Caco-2 (cell line): ENCODE measurements around the gene ARPP21. TPM values are rescaled to one million over a fixed set of nuclear protein-coding genes. Genes with fewer than 3 reads are reported as not detected.

Experiments used
- BruUV-seq: library from RNA; stranded (reverse); fragments of 400-500 nt; replicated peaks from 2 replicates; lab custom pipeline; 2021; lab: Mats Ljungman, UMichigan
- CTCF ChIA-PET: fragments of 300-600 bp; sonication (Branson Sonifier 250); formaldehyde crosslinking; loops from one replicate; lab custom pipeline; 2022; ENCODE audit warnings: antibody characterized with exemption; lab: Charles Lee
- POLR2A ChIA-PET: fragments of 300-600 bp; sonication (Branson Sonifier 250); formaldehyde crosslinking; loops from one replicate; lab custom pipeline; 2022; ENCODE audit warnings: antibody characterized with exemption; lab: Charles Lee
- DNase-seq, 2 experiments: peaks; one replicate each; pipeline versions ENCODE4 v3.0.0 to v3.0.0-alpha.2; 2020 to 2022
- H3K27me3 ChIP-seq: replicated peaks from 2 replicates; pipeline ENCODE4 v1.6.0; 2011; ENCODE audit warnings: low read length; ENCODE audit not compliant: control insufficient read depth, insufficient read depth
- H3K36me3 ChIP-seq: 2 replicates; pipeline ENCODE4 v1.5.1; 2011; ENCODE audit warnings: low read length; ENCODE audit not compliant: control insufficient read depth, insufficient read depth
- H3K4me1 ChIP-seq: fragments of 250-450 bp; sonication (Bioruptor Pico); 2 replicates; pipeline ENCODE4 v1.5.1; 2020; ENCODE audit warnings: mild to moderate bottlenecking
- H3K4me3 ChIP-seq: 2 replicates; pipeline ENCODE4 v1.5.1; 2011; ENCODE audit warnings: low read depth, mild to moderate bottlenecking, control low read depth, low read length
- H3K9me3 ChIP-seq: fragments of 250-450 bp; sonication (Bioruptor Pico); 2 replicates; pipeline ENCODE4 v1.5.1; 2020; ENCODE audit warnings: mild to moderate bottlenecking, moderate library complexity
- H3K27ac Mint-ChIP-seq: one replicate; pipeline ENCODE4 v1.8.0; 2022; ENCODE audit warnings: mixed read lengths; ENCODE audit not compliant: unreplicated experiment
- H3K27me3 Mint-ChIP-seq: one replicate; pipeline ENCODE4 v1.8.0; 2022; ENCODE audit warnings: mixed read lengths; ENCODE audit not compliant: insufficient read depth, unreplicated experiment
- H3K36me3 Mint-ChIP-seq: one replicate; pipeline ENCODE4 v1.8.0; 2022; ENCODE audit warnings: mild to moderate bottlenecking, mixed read lengths; ENCODE audit not compliant: insufficient read depth, unreplicated experiment
- H3K4me1 Mint-ChIP-seq: one replicate; pipeline ENCODE4 v1.8.0; 2022; ENCODE audit warnings: low read depth, mixed read lengths; ENCODE audit not compliant: unreplicated experiment
- H3K4me3 Mint-ChIP-seq: one replicate; pipeline ENCODE4 v1.8.0; 2022; ENCODE audit warnings: mild to moderate bottlenecking, moderate library complexity, mixed read lengths; ENCODE audit not compliant: unreplicated experiment
- H3K9me3 Mint-ChIP-seq: one replicate; pipeline ENCODE4 v1.8.0; 2022; ENCODE audit warnings: mixed read lengths; ENCODE audit not compliant: unreplicated experiment
- CTCF ChIP-seq, 2 experiments: fragments of 200-600 bp in 1 of 2; IDR thresholded peaks; 1 replicate in 1 of 2; 2 replicates in 1 of 2; pipeline versions ENCODE4 v1.5.1 to v1.8.0; 2011 to 2022; ENCODE audit warnings: antibody characterized with exemption in 1 of 2, control low read depth in 1 of 2, inconsistent platforms in 1 of 2, low read depth in 1 of 2, low read length in 1 of 2, mild to moderate bottlenecking in 1 of 2, moderate library complexity in 1 of 2; ENCODE audit not compliant: insufficient read depth in 1 of 2, severe bottlenecking in 1 of 2, unreplicated experiment in 1 of 2
- intact Hi-C: fragments of 100-400 bp; cut with micrococcal nuclease; formaldehyde crosslinking; loops from one replicate; pipeline ENCODE4 v1.10.0; 2022; ENCODE audit not compliant: unreplicated experiment
- total RNA-seq: library from RNA; stranded (reverse); gene quantifications from 2 replicates; pipeline ENCODE4 v1.2.3, GENCODE V29; 2022

ARPP21 gene
- total RNA-seq, 1 experiment from 2014 or later: not detected

GRCh38 chr3:35744419-35744818 lies 105.1 kb downstream of the ARPP21 start:
- BruUV-seq: no TSS peak
- TF ChIP-seq CTCF (IDR thresholded peaks at IDR 0.05; ENCODE audit: insufficient read depth in 1 of 2, low read depth in 1 of 2, low read length in 1 of 2, severe bottlenecking in 1 of 2, unreplicated experiment in 1 of 2): no peak
- H3K27me3 Mint-ChIP-seq: peaks cover 7% of the 10 kb centered on the region

GRCh38 chr3:35745351-35745750 lies 106.0 kb downstream of the ARPP21 start:
- TF ChIP-seq CTCF (IDR thresholded peaks at IDR 0.05; ENCODE audit: insufficient read depth in 1 of 2, low read depth in 1 of 2, low read length in 1 of 2, severe bottlenecking in 1 of 2, unreplicated experiment in 1 of 2): no peak
- peaks cover 7% of the 10 kb centered on the region for H3K27me3 Mint-ChIP-seq
- no peaks in the 10 kb centered on the region for H3K36me3 Mint-ChIP-seq
- Histone ChIP-seq H3K36me3 (no peaks in the 10 kb centered on the region), H3K4me3 (no peak overlapping the region), H3K4me1 (no peaks in the 10 kb centered on the region), H3K9me3 (no peaks in the 10 kb centered on the region), H3K27me3 (no peaks in the 10 kb centered on the region)
- H3K9me3 Mint-ChIP-seq: no peaks in the 10 kb centered on the region
- H3K27ac Mint-ChIP-seq: no peak overlapping the region
- DNase-seq: no peak
- intact Hi-C loops: loop anchor here (10.0 kb wide), 1 partner anchor 159 kb away; no protein-coding TSS in a partner anchor
- no TSS peak for BruUV-seq
- ChIA-PET POLR2A (no interaction called here), CTCF (no interaction called here)
- H3K4me1 Mint-ChIP-seq: no peaks in the 10 kb centered on the region
- no peak overlapping the region for H3K4me3 Mint-ChIP-seq

More at GRCh38 chr3:35744419-35744818, 105.1 kb downstream of the ARPP21 start:
- ChIA-PET POLR2A (no interaction called here), CTCF (no interaction called here)
- Mint-ChIP-seq H3K4me1 (no peaks in the 10 kb centered on the region), H3K27ac (no peak overlapping the region), H3K36me3 (no peaks in the 10 kb centered on the region), H3K9me3 (no peaks in the 10 kb centered on the region), H3K4me3 (no peak overlapping the region)
- no peak for DNase-seq
- no peaks in the 10 kb centered on the region for H3K36me3 ChIP-seq
- no peaks in the 10 kb centered on the region for H3K9me3 ChIP-seq
- no peak overlapping the region for H3K4me3 ChIP-seq
- no peaks in the 10 kb centered on the region for H3K4me1 ChIP-seq
- no peaks in the 10 kb centered on the region for H3K27me3 ChIP-seq
- intact Hi-C loops: loop anchor here (10.0 kb wide), 1 partner anchor 160 kb away; no protein-coding TSS in a partner anchor

GRCh38 chr3:35745802-35746484 lies 106.6 kb downstream of the ARPP21 start:
- DNase-seq: no peak
- Mint-ChIP-seq H3K27ac (no peak overlapping the region), H3K27me3 (peaks cover 7% of the 10 kb centered on the region), H3K4me1 (no peaks in the 10 kb centered on the region), H3K36me3 (no peaks in the 10 kb centered on the region), H3K9me3 (no peaks in the 10 kb centered on the region), H3K4me3 (no peak overlapping the region)
- intact Hi-C loops: loop anchor here (10.0 kb wide), 1 partner anchor 159 kb away; no protein-coding TSS in a partner anchor
- H3K9me3 ChIP-seq: no peaks in the 10 kb centered on the region
- no peaks in the 10 kb centered on the region for H3K27me3 ChIP-seq
- H3K4me1 ChIP-seq: no peaks in the 10 kb centered on the region
- POLR2A ChIA-PET: no interaction called here
- no peak for TF ChIP-seq CTCF (IDR thresholded peaks at IDR 0.05; ENCODE audit: insufficient read depth in 1 of 2, low read depth in 1 of 2, low read length in 1 of 2, severe bottlenecking in 1 of 2, unreplicated experiment in 1 of 2)
- no TSS peak for BruUV-seq
- no peak overlapping the region for H3K4me3 ChIP-seq
- CTCF ChIA-PET: no interaction called here
- no peaks in the 10 kb centered on the region for H3K36me3 ChIP-seq
